GM19238 (cell line): ENCODE results near the gene PTPN21.

Experiments used
- DNase-seq: peaks from one replicate; pipeline ENCODE4 v3.0.0; 2011; ENCODE audit warnings: low spot score; ENCODE audit not compliant: insufficient read length

PTPN21 gene

GRCh38 chr14:88505621-88506020, 49.2 kb downstream of the PTPN21 start:
- DNase-seq: no peak

DNA sequence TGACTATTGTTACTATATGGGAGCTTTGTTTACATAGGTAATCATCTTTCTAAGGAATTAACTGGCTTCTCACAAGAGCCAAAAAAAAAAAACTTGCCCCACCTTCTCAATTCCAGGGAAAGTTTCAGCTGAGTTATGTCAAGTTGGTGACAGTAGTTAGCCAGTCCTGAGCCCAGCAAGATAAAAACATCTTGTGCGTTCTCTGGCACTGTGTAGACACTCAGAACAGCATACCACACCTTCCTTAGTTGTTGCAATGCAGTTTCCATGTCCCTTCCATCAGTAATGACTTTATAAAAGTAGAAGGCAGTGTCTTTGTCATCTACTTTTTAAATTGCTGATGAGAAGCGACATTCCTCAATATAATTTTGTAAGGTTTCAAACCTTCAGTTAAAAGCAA, 50.2 kb downstream of the PTPN21 start:
- no peak for DNase-seq

DNA sequence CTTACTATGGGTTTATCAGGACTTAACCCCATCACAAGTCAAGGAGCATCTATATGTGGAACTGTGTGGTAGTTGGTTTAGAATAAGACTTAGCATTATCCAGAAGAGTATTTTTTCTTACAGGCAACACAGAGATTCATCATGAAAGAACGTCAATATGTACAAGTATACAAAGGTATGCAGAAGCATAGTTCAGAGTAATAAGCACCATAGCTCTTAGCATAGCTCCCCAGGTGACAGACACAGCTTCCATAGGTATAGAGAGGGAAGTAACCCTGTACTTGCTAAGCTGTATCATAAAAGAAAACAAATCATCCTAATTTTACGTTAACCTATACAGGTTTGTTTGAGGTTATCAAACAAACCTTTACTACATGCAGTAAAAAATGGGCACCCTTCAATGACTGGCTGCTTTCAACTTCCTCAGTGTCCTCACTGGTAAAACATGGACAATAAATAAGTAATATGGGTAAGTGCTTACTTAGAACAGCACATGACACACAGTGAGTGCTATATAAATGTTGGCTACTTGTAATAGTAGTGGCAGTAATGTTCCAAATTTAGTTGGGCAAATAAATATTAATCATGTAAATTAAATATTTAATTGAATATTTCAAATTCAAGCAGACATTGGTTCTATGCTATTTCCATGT, 50.9 kb downstream of the PTPN21 start:
- no peak for DNase-seq

GRCh38 chr14:88502740-88503139, 52.1 kb downstream of the PTPN21 start:
- DNase-seq: no peak

GRCh38 chr14:88500611-88501010, 54.2 kb downstream of the PTPN21 start:
- DNase-seq: no peak

GRCh38 chr14:88499225-88499624, 55.6 kb downstream of the PTPN21 start:
- no peak for DNase-seq

GRCh38 chr14:88496414-88496813, 58.4 kb downstream of the PTPN21 start:
- DNase-seq: no peak

DNA sequence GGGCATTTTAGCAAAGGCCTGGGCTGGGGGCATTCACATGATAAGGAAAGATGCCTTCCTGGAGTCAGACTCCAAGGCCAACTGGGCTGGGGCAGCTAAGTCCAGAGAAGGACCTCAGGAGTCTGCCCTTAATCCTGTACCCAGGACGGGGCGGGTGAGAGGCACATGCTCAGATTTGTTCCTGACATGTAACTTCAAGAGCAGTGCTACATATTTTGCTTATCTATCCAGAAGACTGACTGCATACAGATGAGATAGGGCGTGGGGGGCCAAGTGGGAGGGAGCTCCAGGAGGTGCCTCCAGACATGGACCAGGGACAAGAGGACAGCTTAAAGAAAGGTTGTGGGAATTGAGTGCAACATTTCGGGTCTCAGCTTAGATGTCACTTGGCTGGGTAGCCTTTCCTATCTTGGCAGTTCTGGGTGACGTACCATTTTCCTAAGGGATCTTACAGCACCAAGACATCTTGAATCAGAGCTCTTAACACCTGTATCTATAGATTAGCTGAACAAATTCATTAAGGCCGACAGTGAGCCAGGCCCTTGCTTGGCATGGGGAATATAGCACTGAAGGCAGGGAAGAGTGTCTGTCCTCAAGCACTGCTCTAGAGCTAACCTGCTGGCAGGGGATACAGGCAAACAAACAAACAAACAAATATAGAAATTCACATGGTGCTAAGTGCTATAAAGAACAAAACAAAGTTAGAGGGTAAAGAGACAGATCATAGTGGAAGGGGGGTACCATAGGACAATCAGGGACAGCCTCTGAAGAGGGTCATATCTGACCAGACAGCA, 61.2 kb downstream of the PTPN21 start:
- no peak for DNase-seq

DNA sequence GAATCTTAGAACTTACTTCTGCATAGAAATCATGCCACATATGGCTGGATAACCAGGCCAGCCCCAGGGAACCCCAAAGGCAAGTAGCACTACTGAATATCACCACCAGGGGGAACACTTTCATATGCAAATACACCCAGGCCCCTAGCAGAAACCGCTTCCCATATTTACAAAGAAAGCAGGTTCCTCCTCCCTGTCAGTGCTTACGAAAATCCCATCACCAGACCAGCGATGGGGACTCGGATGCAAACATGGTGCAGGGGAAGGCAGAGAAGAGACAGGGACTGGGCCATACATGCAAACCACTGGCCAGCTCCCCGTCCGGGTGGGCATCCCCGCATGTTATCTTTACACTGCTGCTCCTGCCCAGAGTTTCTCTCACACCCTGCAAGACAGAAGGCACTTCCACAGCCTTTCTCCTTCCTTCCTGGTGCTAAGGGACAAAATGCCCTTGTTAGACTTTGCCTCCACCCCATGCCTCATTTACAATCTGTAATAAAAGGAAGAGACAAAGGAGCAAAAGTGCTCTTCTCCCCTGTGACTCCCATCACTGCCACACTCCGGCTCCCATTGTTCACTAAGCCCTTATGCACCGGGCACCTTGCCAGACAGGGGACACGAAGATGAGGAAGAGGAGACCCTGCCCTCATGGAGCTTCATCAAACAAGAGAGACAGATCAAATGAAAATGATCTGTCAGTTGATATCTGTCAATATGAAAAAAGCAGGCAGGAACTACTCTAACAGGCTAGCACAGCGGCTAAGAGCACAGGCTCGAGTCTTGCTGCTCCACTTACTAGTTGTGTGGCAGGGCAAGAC, 62.3 kb downstream of the PTPN21 start:
- DNase-seq: peak; percentile 45

DNA sequence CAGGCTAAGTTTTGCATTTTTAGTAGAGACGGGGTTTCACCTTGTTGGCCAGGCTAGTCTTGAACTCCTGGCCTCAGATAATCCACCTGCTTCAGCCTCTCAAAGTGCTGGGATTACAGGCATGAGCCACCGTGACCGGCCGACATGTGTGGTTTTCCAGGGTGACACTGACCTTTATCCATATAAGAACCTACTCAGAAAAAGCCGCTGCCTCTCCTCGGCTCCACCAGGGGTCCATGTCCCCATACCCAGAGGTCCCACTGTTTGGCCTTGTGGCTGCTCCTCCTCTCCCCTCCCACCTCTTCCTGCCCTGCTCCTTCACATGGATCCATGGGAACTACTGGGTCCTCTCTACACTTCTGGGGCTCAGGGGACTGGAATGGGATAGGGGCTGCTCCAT, 64.6 kb downstream of the PTPN21 start:
- no peak for DNase-seq

- DNase-seq: no peak
These were observed 65.9 kb downstream of the PTPN21 start for GRCh38 chr14:88488897-88489296.

- no peak for DNase-seq
These were observed 66.7 kb downstream of the PTPN21 start for GRCh38 chr14:88488081-88488480.

DNA sequence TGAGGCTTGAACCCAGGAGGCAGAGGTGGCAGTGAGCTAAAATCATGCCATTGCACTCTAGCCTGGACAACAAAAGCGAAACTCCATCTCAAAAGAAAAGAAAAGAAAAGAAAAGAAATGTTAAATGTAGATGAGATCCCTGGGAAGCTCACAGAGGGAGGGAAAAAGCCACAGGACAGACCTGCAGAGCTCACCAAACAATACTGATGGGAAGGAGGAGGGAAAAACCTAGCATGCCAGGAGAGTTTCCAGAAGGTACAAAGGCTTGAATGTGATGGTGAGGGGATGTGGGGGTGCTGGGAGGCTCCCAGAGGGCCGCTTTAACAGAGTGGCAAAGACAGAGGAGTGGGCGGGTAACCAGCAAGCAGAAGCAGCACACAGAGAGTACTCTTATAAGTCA, 72.3 kb downstream of the PTPN21 start:
- DNase-seq: no peak

- no peak for DNase-seq
These were observed 73.0 kb downstream of the PTPN21 start for GRCh38 chr14:88481794-88482193.

- DNase-seq: no peak
These were observed 73.7 kb downstream of the PTPN21 start for GRCh38 chr14:88481059-88481458.

DNA sequence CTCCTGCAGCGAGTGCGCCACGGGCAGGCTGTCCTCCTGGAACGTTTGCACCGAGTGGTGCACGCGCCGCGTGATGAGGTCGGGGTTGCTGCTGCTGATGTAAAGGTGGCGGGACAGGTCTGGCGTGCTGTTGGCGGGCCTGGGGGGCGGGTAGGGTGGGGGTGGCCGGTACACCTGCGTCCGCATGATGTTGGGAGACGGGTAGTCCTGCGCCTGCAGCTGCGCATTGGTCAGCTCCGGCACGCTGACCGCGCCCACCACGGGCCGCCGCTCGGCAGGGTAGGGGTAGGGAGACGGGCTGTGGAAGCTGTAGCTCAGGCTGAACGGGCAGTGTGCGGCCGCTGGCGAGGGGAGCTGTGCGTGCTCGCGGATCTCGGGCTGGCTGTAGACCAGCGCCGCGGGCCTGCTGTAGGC, 75.2 kb downstream of the PTPN21 start:
- DNase-seq: no peak

GRCh38 chr14:88478931-88479330, 75.9 kb downstream of the PTPN21 start:
- no peak for DNase-seq

DNA sequence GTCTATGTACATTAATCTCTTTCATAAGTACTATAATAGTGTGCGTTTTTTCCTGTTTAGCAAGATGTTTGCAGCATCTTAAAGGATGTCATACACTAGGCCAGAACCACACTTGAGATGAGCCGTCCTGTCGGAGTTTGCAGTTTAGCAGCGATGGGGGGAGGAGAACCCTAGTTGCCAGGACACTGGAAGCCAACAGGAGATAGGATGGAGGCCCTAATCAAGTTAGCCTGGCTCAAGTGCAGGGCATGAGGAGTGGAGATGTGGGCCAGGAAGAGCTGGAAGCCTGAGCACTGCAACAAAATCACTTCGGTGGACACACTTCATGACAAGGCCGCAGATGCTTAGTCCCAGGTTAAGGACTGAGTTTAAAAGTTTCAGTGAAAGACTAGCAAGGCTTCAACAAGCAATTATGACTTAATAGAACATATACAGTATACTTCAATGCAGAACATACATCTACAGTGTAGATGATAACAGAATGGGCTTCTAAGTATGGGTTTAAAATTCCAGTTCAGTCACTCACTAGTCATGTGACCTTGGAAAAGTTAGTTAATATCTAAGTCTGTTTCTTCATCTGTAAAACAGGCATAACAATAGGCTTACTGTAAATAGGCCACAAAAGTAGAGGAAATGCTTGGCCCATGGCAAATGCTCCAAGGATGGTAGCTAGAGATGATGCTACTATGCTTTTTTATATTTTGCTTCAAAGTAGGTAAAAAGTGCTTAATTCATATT, 77.1 kb downstream of the PTPN21 start:
- DNase-seq: no peak

GRCh38 chr14:88476825-88477224, 78.0 kb downstream of the PTPN21 start:
- no peak for DNase-seq

GRCh38 chr14:88476214-88476774, 78.5 kb downstream of the PTPN21 start:
- DNase-seq: no peak

DNA sequence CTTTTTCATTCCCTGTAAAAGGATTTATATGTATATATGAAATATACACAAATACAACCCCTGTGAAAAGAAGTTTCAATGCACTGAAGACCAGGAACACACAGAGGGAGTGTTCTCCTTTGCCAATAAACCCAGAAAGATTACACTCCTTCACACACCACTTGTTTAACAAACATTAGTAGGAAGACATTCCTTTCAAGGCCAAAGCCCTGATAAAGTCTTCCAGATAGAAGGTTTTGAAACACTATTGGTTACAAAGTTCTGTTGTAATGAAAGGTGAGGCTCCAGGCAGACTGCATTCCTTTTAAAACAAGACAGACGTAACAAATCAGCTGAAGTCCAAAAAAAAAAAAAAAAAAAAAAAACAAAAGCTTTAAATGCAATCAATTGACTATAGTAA, 81.0 kb downstream of the PTPN21 start:
- DNase-seq: no peak
